Neural progenitor cell (in vitro differentiated cells): ENCODE results near the gene KIF26A. TPM values are rescaled to one million over a fixed set of nuclear protein-coding genes. Genes with fewer than 3 reads are reported as not detected.
"Not testable (repeated sequence)": the region's sequence is repeated elsewhere in the genome, so short reads cannot be mapped to it uniquely, and the experiment has no call there.

ENCODE experiments used
- DNase-seq: peaks from one replicate; pipeline ENCODE4 v3.0.0-alpha.2; 2016; ENCODE audit warnings: low spot score
- H2AFZ ChIP-seq: fragments of 200-600 bp; sonication (generic); replicated peaks from 2 replicates; pipeline ENCODE4 v1.6.1; 2016; ENCODE audit warnings: antibody characterized with exemption
- H3F3A ChIP-seq: fragments of 200-600 bp; sonication (generic); 2 replicates; pipeline ENCODE4 v1.6.1; 2016; ENCODE audit warnings: antibody characterized with exemption, low read depth
- H3K27ac ChIP-seq: fragments of 200-600 bp; sonication (generic); 2 replicates; pipeline ENCODE4 v1.5.1; 2016; ENCODE audit warnings: mild to moderate bottlenecking
- H3K27me3 ChIP-seq: fragments of 200-600 bp; sonication (generic); 2 replicates; pipeline ENCODE4 v1.6.1; 2016; ENCODE audit warnings: mild to moderate bottlenecking, moderate library complexity
- H3K36me3 ChIP-seq: fragments of 200-600 bp; sonication (generic); 2 replicates; pipeline ENCODE4 v1.5.1; 2016
- H3K4me1 ChIP-seq: fragments of 200-600 bp; sonication (generic); 2 replicates; pipeline ENCODE4 v1.6.1; 2016; ENCODE audit warnings: mixed run types
- H3K4me2 ChIP-seq: fragments of 200-600 bp; sonication (generic); 2 replicates; pipeline ENCODE4 v1.6.1; 2016
- H3K4me3 ChIP-seq: fragments of 200-600 bp; sonication (generic); 2 replicates; pipeline ENCODE4 v1.5.1; 2016
- H3K79me2 ChIP-seq: fragments of 200-600 bp; sonication (generic); 2 replicates; pipeline ENCODE4 v1.6.1; 2016; ENCODE audit warnings: low read depth
- H3K9ac ChIP-seq: fragments of 200-600 bp; sonication (generic); 2 replicates; pipeline ENCODE4 v1.6.1; 2016
- H3K9me3 ChIP-seq: fragments of 200-600 bp; sonication (generic); 2 replicates; pipeline ENCODE4 v1.5.1; 2016; ENCODE audit warnings: low read depth
- H4K20me1 ChIP-seq: fragments of 200-600 bp; sonication (generic); 2 replicates; pipeline ENCODE4 v1.6.1; 2016; ENCODE audit warnings: low read depth
- H3K27ac Mint-ChIP-seq: 3 replicates; pipeline ENCODE4 v1.8.0; 2021; ENCODE audit warnings: mixed read lengths
- H3K27me3 Mint-ChIP-seq: 2 replicates; pipeline ENCODE4 v1.8.0; 2022; ENCODE audit warnings: low read depth, mild to moderate bottlenecking, inconsistent platforms, moderate library complexity, mixed read lengths; ENCODE audit not compliant: insufficient read depth
- H3K36me3 Mint-ChIP-seq: 3 replicates; pipeline ENCODE4 v1.8.0; 2021; ENCODE audit warnings: mixed read lengths
- H3K4me1 Mint-ChIP-seq: 3 replicates; pipeline ENCODE4 v1.8.0; 2021; ENCODE audit warnings: mixed read lengths
- H3K4me3 Mint-ChIP-seq: 3 replicates; pipeline ENCODE4 v1.8.0; 2021; ENCODE audit warnings: mild to moderate bottlenecking, moderate library complexity, mixed read lengths
- H3K9me3 Mint-ChIP-seq: 3 replicates; pipeline ENCODE4 v1.8.0; 2020; ENCODE audit warnings: mixed read lengths
- EZH2 ChIP-seq: fragments of 200-600 bp; sonication (generic); IDR thresholded peaks from 2 replicates; pipeline ENCODE4 v1.6.1; 2017; ENCODE audit warnings: antibody characterized with exemption, mild to moderate bottlenecking, moderate library complexity
- EZH2phosphoT487 ChIP-seq: fragments of 200-600 bp; sonication (generic); IDR thresholded peaks from 2 replicates; pipeline ENCODE4 v1.6.1; 2017; ENCODE audit warnings: antibody characterized with exemption
- total RNA-seq: library from RNA; depleted of rRNA; stranded (reverse); fragments of >200 nt; gene quantifications from 2 replicates; pipeline ENCODE4 v1.2.3, GENCODE V29; 2015; ENCODE audit warnings: low replicate concordance
- TF ChIP-seq, protein P1 (sequence below): fragments of 200-600 bp; sonication (generic); IDR thresholded peaks from 2 replicates; pipeline ENCODE4 v1.5.1; 2017; ENCODE audit warnings: antibody characterized with exemption, mild to moderate bottlenecking

The KIF26A gene
- total RNA-seq, 1 donor from 2014 or later, result 6.1 TPM

DNA sequence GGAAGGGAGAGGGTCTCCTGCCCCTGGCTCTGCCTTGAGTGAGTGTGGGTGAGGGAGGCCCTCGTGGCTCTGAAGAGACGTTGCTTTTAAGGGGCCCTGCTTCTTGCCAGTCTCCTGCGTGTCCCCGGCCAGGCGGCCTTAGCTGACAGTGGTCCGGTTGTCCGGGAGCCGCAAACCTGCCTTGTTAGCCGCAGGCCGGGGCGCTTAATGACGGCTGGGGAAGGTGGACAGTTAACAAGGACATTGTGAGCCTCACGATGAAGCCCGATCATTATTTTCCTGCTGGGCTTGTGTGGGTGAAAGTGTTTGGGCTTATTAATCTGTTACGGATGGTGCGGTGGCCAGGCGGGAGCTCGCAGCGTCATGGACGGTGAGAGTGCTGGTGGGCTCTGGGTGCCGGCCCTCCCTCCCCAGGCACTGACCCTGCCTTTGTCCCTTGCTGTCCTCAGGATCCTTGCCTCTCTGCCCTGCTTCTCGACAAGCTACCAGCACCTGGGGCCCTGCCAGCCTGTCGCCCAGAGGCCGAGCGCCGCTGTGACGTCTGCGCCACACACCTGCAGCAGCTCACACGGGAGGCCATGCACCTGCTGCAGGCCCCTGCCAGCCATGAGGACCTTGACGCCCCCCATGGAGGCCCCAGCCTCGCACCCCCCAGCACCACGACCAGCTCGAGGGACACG lies 13.3 kb downstream of the KIF26A start:
- Histone ChIP-seq H3K4me1 (peaks cover 41% of the 10 kb centered on the region), H3K36me3 (no peaks in the 10 kb centered on the region), H3K27me3 (no peaks in the 10 kb centered on the region), H3K9ac (no peak overlapping the region), H3K4me3 (no peak overlapping the region), H3F3A (peaks cover 20% of the 10 kb centered on the region), H3K79me2 (peaks cover 37% of the 10 kb centered on the region), H3K9me3 (no peaks in the 10 kb centered on the region), H3K4me2 (no peak overlapping the region), H2AFZ (no peak overlapping the region), H4K20me1 (peaks cover 41% of the 10 kb centered on the region), H3K27ac (peak overlapping the region; percentile 29)
- Mint-ChIP-seq H3K4me3 (no peak overlapping the region), H3K27ac (no peak overlapping the region), H3K27me3 (peaks cover 3% of the 10 kb centered on the region), H3K4me1 (peaks cover 21% of the 10 kb centered on the region), H3K36me3 (no peaks in the 10 kb centered on the region), H3K9me3 (no peaks in the 10 kb centered on the region)
- no peak for DNase-seq
- TF ChIP-seq EZH2 (no peak), EZH2phosphoT487 (no peak)
- TF ChIP-seq, protein P1, sequence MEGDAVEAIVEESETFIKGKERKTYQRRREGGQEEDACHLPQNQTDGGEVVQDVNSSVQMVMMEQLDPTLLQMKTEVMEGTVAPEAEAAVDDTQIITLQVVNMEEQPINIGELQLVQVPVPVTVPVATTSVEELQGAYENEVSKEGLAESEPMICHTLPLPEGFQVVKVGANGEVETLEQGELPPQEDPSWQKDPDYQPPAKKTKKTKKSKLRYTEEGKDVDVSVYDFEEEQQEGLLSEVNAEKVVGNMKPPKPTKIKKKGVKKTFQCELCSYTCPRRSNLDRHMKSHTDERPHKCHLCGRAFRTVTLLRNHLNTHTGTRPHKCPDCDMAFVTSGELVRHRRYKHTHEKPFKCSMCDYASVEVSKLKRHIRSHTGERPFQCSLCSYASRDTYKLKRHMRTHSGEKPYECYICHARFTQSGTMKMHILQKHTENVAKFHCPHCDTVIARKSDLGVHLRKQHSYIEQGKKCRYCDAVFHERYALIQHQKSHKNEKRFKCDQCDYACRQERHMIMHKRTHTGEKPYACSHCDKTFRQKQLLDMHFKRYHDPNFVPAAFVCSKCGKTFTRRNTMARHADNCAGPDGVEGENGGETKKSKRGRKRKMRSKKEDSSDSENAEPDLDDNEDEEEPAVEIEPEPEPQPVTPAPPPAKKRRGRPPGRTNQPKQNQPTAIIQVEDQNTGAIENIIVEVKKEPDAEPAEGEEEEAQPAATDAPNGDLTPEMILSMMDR, result no peak

DNA sequence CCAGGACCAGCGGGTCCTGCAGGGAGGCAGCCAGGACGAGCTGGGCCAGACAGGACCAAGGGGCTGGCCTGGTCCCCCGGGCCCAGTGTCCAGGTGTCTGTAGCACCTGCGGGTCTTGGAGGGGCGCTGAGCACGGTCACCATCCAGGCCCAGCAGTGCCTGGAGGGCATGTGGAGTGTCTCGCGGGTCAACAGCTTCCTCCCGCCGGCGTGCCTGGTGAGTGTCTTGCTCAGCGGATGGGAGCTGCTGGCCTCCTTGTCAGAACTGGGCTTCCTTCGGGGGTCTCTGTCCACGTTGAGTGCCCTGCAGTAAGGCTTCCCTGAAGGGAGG lies 13.8 kb downstream of the KIF26A start:
- no peak overlapping the region for H3K4me3 Mint-ChIP-seq
- Histone ChIP-seq H3K36me3 (no peaks in the 10 kb centered on the region), H3K79me2 (peaks cover 34% of the 10 kb centered on the region), H2AFZ (no peak overlapping the region), H3K9me3 (no peaks in the 10 kb centered on the region), H3K27me3 (no peaks in the 10 kb centered on the region), H3K4me1 (peaks cover 39% of the 10 kb centered on the region), H3F3A (peaks cover 20% of the 10 kb centered on the region), H3K9ac (no peak overlapping the region), H3K27ac (no peak overlapping the region), H4K20me1 (peaks cover 37% of the 10 kb centered on the region), H3K4me2 (no peak overlapping the region), H3K4me3 (no peak overlapping the region)
- no peak for DNase-seq
- no peaks in the 10 kb centered on the region for H3K36me3 Mint-ChIP-seq
- H3K4me1 Mint-ChIP-seq, result peaks cover 21% of the 10 kb centered on the region
- no peak overlapping the region for H3K27ac Mint-ChIP-seq
- TF ChIP-seq EZH2phosphoT487, result no peak
- TF ChIP-seq EZH2, result no peak
- TF ChIP-seq, protein P1, result no peak
- peaks cover 3% of the 10 kb centered on the region for H3K27me3 Mint-ChIP-seq
- H3K9me3 Mint-ChIP-seq, result no peaks in the 10 kb centered on the region

- Histone ChIP-seq H3K27me3 (no peaks in the 10 kb centered on the region), H3K4me1 (peaks cover 33% of the 10 kb centered on the region), H3K9ac (no peak overlapping the region), H4K20me1 (peaks cover 34% of the 10 kb centered on the region), H3F3A (peaks cover 20% of the 10 kb centered on the region), H3K27ac (no peak overlapping the region), H3K9me3 (no peaks in the 10 kb centered on the region), H2AFZ (no peak overlapping the region), H3K36me3 (no peaks in the 10 kb centered on the region), H3K4me3 (no peak overlapping the region), H3K79me2 (peaks cover 27% of the 10 kb centered on the region), H3K4me2 (no peak overlapping the region)
- H3K27ac Mint-ChIP-seq, result no peak overlapping the region
- H3K9me3 Mint-ChIP-seq, result no peaks in the 10 kb centered on the region
- H3K4me1 Mint-ChIP-seq, result peaks cover 19% of the 10 kb centered on the region
- no peak for DNase-seq
- H3K4me3 Mint-ChIP-seq, result no peak overlapping the region
- H3K27me3 Mint-ChIP-seq, result peaks cover 3% of the 10 kb centered on the region
- no peaks in the 10 kb centered on the region for H3K36me3 Mint-ChIP-seq
- TF ChIP-seq EZH2phosphoT487 (no peak), EZH2 (no peak)
- TF ChIP-seq, protein P1, result no peak
Observed at GRCh38 chr14:104152686-104153393, 14.5 kb downstream of the KIF26A start.

- H2AFZ ChIP-seq, H3K4me3 ChIP-seq, H3K9me3 ChIP-seq, DNase-seq, H3K27ac ChIP-seq, H3K36me3 ChIP-seq, H3K27me3 Mint-ChIP-seq, H3K27me3 ChIP-seq, H3K9ac ChIP-seq, H3K36me3 Mint-ChIP-seq, H3K4me3 Mint-ChIP-seq, H3K27ac Mint-ChIP-seq, H3K9me3 Mint-ChIP-seq, H3K4me2 ChIP-seq: not testable (repeated sequence)
- Histone ChIP-seq H3K4me1 (peaks cover 28% of the 10 kb centered on the region), H4K20me1 (peaks cover 38% of the 10 kb centered on the region), H3F3A (peaks cover 20% of the 10 kb centered on the region), H3K79me2 (peaks cover 22% of the 10 kb centered on the region)
- H3K4me1 Mint-ChIP-seq, result peaks cover 13% of the 10 kb centered on the region
Observed at GRCh38 chr14:104153394-104153755, 15.0 kb downstream of the KIF26A start.
